Body of pancreas (tissue), 4 donors: Measurements from ENCODE around the gene PDE8B.

Source experiments
- POLR2A ChIP-seq, 3 donors: fragments of 450-650 bp; IDR thresholded peaks; one replicate each; pipeline ENCODE4 v1.6.1; 2016; ENCODE audit warnings: antibody characterized with exemption in 3 of 3, mild to moderate bottlenecking in 2 of 3
- TF ChIP-seq, protein P1 (sequence below), 7 experiments: fragments of 450-650 bp in 4 of 7; fragments of 200-600 bp in 3 of 7; sonication (generic) in 3 of 7; IDR thresholded peaks; one replicate each; pipeline ENCODE4 v1.5.1; 2016 to 2019; ENCODE audit warnings: antibody characterized with exemption in 7 of 7

- TF ChIP-seq, protein P1, sequence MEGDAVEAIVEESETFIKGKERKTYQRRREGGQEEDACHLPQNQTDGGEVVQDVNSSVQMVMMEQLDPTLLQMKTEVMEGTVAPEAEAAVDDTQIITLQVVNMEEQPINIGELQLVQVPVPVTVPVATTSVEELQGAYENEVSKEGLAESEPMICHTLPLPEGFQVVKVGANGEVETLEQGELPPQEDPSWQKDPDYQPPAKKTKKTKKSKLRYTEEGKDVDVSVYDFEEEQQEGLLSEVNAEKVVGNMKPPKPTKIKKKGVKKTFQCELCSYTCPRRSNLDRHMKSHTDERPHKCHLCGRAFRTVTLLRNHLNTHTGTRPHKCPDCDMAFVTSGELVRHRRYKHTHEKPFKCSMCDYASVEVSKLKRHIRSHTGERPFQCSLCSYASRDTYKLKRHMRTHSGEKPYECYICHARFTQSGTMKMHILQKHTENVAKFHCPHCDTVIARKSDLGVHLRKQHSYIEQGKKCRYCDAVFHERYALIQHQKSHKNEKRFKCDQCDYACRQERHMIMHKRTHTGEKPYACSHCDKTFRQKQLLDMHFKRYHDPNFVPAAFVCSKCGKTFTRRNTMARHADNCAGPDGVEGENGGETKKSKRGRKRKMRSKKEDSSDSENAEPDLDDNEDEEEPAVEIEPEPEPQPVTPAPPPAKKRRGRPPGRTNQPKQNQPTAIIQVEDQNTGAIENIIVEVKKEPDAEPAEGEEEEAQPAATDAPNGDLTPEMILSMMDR (IDR thresholded peaks at IDR 0.05), result no peak
- no peak for TF ChIP-seq POLR2A (IDR thresholded peaks at IDR 0.05)
Observed at GRCh38 chr5:77326986-77327734, 116.7 kb downstream of the PDE8B start.
